Stimulated activated CD4-positive, alpha-beta T cell treated with anti-CD3 and anti-CD28 coated beads, Interleukin-2, amount 100 ng/mL, for 4 hours (primary cell): ENCODE measurements around the gene IQGAP2.

ENCODE experiments used
- DNase-seq: peaks from one replicate; pipeline ENCODE4 v3.0.0-alpha.2; 2020; ENCODE audit warnings: low read depth

IQGAP2 gene

DNA sequence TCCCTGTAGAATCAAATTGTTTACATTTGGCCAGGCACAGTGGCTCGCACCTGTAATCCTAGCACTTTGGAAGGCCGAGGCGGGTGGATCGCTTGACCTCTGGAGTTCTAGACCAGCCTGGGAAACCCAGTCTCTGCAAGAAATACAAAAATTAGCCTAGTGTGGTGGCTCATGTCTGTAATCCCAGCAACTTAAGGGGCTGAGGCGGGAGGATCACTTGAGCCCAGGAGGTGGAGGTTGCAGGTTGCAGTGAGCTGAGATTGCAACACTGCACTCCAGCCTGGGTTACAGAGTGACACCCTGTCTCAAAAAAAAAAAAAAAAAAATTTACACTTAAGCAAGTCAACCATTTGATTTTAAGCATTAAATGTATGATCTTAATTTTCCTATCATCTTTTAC is 17.5 kb upstream of the IQGAP2 start:
- no peak for DNase-seq

DNA sequence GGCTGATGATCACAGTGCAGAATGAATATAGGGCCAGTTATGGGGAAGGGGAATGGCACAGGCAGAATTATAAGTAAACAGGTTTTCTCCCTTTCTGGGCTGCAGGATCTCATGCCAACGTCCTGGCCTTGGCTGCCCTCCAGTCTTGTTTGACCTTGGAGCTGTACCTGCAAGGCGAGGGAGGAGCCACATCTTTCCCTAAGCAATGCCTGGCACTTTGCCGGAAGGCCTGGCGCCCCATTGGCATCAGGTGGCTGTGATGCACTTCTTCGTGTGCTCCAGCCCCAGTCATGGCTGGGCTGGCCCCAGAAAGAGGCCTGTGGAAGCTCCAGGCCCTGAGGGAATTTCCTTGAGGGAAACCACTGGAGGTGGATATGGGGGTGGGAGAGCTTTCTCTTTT is 16.7 kb upstream of the IQGAP2 start:
- DNase-seq, result no peak

DNA sequence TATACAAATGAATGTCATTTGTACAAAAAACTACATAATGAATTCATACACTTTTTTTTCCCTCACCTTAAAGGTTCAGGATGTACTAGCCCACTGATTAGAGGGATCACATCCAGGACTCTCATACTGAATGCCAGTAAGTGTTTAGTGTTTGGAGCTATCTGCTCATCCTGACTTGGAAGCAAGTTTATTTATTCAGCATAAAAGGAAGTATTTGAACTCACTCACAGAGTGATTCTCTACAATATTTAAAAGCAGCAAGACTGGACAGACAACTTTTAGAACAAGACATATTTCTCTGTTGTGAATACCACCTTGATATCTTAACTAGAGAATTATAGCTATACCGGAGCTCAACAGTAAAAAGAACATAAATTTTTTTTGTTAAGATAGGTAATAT is 14.8 kb upstream of the IQGAP2 start:
- no peak for DNase-seq

DNA sequence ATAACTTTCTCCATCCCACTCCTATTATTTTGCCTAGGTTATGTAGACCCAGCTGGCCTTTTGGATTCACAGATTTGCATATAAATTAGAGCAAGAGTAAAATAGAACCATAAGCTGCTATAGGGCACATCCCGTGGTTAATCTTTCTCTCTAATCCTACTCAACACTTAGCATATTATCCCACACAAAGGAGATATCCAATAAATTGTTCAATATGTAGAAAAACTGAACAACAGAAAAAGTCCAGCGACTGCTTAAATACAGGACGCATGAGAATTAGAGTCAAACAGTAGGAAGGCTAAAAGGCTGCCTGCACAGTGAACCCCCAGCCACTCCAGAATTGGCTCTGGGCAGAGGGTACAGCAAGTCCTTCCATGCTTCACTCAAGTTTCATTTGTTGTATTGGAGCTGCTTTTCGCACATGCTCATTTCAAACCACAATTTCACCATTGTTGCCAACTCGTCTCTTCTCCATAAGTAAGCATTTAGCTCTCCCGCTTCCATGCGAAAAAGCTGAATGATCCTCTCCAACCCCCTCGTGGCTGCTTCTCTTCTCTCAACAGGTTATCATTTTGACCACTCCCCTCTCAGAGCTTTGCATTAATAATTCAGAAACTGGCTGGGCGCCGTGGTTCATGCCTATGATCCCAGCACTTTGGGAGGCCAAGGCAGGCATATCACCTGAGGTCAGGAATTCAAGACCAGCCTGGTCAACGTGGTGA is 14.1 kb upstream of the IQGAP2 start:
- DNase-seq, result no peak

DNA sequence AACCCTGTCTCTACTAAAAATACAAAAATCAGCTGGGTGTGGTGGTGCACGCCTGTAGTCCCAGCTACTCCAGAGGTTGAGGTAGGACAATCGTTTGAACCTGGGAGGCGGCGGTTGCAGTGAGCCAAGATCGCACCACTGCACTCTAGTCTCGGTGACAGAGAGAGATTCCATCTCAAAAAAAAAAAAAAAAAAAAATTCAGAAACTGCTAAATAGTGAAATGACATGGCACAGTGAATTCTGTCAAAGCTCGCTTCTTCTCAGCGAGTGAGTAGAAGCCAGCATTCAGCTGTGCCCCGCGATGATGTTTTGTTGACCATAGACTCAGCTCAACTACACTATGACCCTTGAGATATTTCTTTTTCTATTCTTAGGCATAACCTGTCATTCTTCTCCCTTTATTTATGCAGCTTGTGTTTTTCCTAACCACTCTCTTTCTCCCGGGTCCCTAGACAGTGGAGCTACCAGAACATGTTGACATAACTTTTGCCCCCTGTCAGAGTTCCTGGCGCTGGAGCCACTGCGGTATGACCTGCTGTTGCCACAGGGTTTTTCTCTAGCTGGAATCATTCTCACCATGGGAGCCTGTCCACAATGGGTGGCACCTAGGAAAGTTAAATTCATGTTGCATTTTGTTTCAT is 13.5 kb upstream of the IQGAP2 start:
- DNase-seq, result no peak

DNA sequence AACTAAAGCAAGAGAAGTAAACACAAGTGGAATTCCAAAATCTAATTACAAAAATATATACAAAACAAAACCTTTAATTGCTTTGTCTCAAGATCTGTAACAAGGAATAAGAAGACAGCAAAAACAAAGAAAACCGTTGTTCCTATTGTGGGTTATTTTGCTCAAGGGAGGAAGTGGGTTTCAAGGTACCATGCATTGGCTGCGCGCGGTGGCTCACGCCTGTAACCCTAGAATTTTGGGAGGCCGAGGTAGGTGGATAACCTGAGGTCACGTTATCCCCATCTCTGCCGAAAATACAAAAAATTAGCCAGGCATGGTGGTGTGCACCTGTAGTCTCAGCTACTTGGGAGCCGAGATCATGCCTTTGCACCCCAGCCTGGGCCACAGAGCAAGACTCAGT is 12.1 kb upstream of the IQGAP2 start:
- no peak for DNase-seq

DNA sequence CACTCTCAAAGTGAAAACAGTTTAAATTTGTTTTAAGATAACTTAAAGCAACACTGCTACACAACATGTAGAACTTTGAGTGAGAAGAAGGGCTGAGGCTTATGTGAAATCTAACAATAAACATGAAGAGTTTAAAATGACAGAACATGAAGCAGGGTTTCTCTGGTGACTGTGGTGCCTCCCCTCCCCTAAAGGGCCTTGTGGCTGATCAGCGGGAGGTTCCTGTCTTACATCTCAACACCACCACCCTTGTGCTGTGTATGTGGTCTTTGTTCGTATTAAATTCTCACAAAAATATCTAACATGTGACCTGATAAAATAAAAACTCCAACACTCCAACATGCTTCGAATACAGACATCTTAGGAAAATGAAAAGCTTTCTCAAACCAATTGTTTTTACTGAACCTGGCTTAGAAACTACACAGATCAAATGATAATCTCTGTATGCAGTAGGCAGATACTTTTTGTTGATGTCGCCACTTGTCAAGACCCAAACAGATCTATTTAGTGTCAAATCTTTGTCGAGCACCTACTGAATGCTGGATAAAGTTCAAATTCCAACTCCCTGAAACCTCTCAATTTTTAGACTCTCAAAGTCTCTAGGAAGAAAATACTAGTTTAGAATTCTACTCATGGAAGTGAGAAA is 9.9 kb upstream of the IQGAP2 start:
- no peak for DNase-seq

DNA sequence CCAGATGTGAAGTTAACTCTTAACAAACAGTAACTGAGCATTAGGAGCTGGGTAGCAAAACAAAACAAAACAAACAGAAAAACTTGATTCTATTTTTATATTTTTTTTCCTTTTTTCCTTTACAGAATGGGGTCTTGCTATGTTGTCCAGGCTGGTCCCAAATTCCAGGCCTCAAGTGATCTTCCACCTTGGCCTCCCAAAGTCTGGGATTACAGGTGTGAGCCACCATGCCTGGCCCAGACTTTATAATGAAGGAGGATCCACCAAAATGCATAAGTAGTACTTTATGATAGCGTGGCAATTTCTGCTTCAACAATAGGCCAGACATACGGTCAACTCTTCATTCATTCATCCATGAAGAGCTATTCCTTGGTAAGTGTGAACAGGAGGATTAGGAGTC is 5.9 kb upstream of the IQGAP2 start:
- no peak for DNase-seq

DNA sequence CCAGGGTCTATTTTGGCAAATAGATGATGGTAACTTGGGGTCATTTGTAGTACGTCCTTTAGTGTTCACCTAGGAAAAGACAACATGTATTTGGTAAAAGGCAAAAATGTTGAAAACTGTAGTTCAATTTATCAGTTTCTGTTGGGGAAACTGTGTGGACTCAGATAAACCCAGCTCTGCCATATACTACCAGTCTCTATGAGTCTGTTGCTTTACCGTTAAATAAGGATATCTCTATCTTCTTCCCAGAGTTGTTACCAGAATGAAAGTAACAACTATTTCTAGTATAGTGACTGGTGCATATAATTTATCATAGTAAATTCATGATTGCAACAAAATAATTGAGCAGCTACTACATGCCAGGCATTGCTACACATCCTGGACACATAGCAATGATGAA is 3.8 kb upstream of the IQGAP2 start:
- DNase-seq, result no peak

DNA sequence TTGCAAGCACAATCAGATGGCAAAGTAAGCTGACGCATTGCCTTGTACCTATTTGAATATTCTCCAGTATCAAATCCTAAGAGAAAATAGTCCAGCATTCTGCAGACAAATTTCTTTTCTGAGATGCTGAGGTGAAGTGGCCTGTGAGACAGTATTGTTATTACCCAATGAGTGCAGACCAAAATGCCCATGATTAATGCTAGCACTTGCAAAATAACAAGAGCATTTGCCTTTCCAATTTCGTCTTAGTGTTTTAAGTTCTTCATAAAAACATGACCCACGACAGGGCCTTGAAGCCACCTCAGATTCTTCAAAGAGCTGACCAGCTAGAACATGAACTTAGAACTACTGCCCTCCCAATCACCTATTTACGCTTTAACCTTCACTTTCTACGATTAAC is 2.6 kb upstream of the IQGAP2 start:
- DNase-seq, result no peak

DNA sequence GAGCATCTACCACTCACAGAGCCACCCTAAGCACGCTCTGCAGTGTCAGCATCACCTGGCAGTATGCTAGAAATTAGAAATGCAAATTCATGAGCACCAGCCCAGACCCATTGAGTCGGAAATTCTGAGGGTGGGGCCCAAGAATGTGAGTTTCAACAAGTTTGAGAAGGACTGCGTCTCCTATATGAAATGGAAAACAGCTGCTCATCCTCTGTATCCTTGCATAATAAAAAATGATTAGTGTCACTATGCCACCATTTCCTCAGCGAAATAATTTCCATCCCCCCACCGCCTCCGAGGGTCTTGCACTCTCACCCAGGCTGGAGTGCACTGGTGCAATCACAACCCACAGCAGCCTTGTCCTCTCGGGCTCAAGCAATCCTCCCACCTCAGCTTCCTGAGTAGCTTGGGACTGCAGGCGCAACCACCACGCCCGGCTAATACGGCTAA is 1.3 kb upstream of the IQGAP2 start:
- no peak for DNase-seq

DNA sequence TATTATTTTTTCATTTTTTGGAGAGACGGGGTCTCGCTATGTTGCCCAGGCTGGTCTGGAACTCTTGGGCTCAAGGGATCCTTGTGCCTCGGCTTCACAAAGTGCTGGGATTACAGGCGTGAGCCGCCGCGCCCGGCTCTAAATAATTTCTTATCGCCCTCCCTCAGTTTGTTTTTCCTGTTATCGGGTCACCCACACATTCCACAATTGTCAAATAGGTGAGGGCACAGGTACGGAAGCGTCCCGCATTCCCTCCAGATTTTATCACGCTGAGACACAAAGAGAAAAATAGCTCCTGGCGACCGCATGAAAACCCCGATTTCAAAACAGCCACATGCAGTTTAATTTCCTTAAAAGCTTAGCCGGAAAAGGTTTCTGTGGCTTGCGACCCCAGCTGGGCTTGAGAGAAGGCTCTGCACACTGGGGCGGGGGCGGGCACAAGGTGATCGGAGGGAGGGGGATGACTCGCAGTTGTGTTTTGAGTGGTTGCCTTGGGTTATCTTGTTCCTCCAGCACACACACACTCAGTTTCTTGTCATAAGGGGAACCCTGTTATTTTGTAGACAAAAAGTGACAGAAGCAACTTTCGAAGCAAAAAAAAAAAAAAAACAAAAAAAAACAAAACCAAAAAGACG is 717 bp upstream of the IQGAP2 start:
- peak; percentile 67 for DNase-seq

DNA sequence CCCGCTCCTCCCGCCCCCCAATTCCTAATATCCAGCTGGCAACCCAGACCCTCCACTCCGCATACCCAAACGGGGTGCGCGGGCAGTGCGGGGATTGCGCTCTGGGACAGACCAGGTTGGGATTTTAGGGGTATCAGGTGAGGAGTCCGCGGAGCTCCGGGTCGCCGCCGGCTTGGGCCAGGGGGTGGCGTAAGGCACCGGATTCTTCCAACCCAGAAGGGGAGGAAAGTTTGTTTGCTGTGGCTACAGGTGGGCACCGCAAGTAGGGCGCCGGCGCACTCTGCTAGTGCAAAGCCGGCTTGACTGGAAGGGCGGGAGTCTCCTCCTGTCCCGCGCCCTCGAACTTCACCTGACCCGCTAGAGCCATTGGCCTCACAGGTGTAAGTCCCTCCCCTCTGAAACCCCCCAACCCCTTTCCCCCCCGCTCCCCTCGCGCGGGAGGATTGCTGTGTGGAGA is 709 bp downstream of the IQGAP2 start:
- peak; percentile 42 for DNase-seq

DNA sequence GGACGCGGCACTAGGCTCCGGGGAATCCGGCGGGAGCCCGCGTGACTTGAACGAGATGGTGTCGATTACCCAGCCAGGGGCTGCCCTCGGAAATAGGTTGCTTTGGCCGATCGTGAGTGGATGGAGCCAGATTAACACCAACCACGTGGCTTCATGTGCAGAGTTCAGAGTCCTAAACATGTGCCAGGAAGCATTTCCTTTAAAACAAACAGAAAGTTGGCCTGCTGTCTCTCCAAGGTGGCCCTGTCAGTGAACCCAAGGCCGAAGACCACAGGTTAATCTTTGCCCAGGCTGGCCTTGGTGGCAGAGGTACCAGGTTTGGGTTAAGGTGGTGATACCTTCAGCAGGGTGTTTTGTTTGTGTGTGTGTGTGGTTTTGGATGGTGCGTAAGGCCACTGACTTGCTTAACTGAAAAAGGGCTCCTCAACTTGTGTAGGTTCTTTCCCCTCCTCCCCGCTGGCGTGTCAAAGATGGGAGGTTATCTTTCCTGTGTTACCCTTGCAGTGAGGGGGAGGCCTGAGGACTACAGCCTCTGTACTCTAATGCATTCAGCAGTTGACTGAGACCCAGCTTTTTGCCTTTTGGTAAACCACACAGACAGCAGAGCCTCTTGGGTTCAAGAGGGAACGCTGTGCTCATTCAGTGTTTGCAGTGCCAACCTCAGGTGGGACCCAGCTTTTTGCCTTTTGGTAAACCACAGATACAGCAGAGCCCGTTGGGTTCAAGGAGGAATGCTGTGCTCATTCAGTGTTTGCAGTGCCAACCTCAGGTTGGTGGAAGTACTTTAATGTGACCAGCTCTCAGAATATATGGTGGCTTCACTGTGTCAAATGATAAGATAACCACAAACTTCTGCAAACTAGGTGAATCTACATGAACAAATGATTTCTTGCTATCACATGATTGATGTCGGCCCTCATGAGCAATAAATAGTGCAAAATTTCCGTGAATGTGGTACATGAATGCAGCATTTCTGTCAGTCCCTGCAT is 1.4 kb downstream of the IQGAP2 start:
- DNase-seq, result peak; percentile 52

DNA sequence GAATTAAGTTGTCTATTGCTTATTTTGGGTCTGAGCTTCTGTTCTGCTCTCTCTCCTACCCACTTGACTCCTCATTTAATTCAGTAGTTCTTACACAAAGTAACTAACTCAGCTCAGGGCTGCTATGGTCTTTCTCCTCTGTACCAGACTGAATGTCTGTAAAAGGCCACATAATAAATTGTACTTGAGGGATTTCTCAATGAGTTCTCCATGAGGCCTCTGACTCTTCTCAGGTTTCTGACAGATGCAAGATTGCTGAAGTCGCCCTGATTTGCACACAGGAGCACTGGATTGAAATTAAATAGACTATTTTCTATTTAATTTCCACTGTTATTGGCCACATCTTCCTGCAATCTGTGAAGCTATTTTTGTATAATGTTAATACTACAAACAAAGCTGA is 2.9 kb downstream of the IQGAP2 start:
- no peak for DNase-seq

DNA sequence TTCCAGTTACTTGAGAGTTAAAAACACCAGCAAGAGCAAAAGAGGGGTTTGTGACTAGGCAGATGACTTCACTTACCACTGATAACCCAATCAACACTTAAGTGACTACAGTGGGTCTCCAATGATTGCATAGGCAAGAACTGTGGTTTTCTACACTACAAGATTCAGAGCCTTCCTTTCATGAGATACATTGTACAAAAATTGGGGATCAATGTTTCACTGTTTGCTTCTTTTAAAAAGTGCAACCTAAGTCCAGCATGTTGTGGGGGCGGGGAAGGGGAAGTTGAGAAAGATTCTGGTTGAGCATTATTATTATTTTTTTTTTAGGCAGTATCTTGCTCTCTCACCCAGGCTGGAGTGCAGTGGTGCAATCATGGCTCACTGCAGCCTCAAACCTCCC is 3.6 kb downstream of the IQGAP2 start:
- DNase-seq, result no peak

DNA sequence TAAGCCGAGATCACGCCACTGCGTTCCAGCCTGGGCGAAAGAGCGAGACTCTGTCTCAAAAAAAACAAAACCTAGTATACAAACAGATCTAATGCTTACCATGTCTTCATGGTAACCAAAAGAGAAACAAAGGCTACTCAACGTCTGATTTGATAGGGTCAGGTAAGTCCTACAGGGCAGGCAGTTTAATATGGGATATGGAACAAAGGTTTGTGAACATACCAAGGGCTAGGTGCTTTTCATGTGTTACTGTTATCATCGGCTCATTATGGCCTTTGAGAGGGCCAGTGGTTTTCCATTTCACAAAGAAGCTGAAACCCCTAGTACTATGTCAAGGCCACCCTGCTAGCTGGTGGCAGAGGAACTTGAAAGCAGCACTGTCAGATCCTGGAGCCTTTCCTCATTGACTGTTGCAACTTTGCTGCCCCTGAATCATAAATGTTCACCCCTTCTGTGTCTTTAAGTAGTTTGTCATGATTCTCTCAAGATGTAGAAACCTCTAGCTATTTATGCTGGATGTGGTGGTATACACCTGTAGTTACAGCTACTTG is 5.1 kb downstream of the IQGAP2 start:
- DNase-seq, result no peak

DNA sequence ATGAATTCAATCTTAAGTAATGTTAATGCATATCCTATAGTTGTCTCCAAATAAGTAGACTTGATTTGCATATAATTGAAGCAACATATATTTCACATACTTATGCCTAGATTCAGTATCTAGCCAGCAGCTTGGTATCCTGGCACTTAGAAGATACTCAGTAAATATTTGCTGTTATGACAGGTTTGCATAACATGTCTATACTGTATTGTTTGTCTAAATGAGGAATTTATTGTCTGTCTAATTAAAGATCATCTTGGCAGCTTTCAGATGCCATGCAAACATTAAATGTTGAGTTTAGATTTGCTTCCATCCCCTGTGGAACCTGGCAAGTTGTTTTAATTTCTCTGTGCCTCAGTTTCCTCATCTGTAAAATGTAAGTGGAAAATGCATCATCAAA is 9.4 kb downstream of the IQGAP2 start:
- no peak for DNase-seq

DNA sequence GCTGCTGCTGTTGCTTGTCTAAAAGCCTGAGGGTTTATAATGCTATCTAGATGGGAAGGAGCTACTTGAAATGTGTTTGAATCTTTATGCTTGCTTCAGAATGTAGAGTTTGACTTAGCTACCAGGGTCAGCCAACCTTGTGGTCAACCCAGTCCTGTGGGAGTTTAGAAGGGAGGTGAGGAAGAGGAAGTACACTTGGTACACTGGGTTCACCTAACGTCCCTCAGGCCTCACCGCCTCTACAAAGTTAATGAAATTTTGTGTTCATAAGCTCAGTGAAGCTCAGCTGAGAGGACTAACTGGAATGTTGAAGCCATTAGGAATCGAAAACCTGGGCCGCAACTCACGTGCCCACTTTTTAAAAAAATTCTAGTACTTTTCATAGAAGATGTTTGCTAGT is 10.7 kb downstream of the IQGAP2 start:
- DNase-seq, result no peak

DNA sequence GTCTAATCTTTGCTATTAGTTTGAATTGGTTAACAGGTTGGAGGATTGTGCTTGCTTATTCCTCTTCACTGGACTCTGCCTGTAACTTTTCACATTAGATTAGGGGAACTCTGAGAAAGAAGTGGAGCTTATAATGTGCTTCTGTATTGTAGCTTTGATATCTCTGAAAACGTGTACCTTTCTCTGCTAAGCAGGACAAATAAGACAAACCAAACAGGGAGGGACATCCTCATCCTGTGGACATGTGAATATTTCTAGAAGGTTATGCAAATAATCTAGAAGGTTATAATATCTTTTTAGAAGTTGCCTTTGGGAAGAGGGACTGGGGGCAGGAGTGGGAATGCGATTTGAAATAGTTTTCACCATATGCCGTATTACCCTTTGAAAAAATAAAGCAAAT is 11.7 kb downstream of the IQGAP2 start:
- DNase-seq, result no peak

DNA sequence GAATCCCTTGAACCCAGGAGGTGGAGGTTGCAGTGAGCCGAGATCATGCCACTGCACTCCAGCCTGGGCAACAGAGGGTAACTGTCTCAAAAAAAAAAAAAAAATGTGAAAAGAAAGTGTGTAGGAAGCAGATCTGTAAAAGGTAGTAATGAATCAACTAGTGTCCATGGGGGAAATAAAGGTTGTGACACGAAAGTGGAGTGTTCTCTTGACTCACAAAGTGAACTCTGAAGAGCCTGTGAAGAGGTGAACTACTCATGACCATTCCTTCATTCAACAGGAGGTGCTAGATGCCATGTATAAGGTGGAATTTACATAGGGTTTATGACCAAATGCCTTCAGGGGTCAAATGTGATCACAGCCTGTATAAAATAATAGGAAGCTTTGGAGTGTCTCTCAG is 12.8 kb downstream of the IQGAP2 start:
- no peak for DNase-seq
